B cell (primary cell): ENCODE data around the gene OR2T2. TPM values are rescaled to one million over a fixed set of nuclear protein-coding genes. Genes with fewer than 3 reads are reported as not detected.
"Not testable (repeated sequence)": the region's sequence is repeated elsewhere in the genome, so short reads cannot be mapped to it uniquely, and the experiment has no call there.

Source experiments
- ATAC-seq: fragments of 200-7000 bp; cut with Tn5 transposase; one replicate; pipeline ENCODE4 v1.10.0; 2021; ENCODE audit warnings: low read depth, mild to moderate bottlenecking, moderate number of reproducible peaks, moderate library complexity
- CTCF ChIA-PET: fragments of 350-600 bp; sonication (Branson Sonifier 250); formaldehyde crosslinking; loops from one replicate; lab custom pipeline; 2021; ENCODE audit warnings: antibody characterized with exemption, inconsistent platforms; lab: Charles Lee
- POLR2A ChIA-PET: fragments of 350-600 bp; sonication (Branson Sonifier 250); formaldehyde crosslinking; loops from one replicate; lab custom pipeline; 2021; ENCODE audit warnings: antibody characterized with exemption; lab: Charles Lee
- DNase-seq: peaks from one replicate; pipeline ENCODE4 v3.0.0; 2013
- H2AFZ ChIP-seq: 2 replicates; pipeline ENCODE4 v1.6.1; 2012; ENCODE audit warnings: mild to moderate bottlenecking, low read depth, low read length; ENCODE audit not compliant: insufficient read depth, poor library complexity, severe bottlenecking
- H3K27ac ChIP-seq, 2 donors: 1 replicate in 1 of 2; 2 replicates in 1 of 2; pipeline ENCODE4 v1.5.1; 2012 to 2013; ENCODE audit warnings: low read length in 2 of 2, mild to moderate bottlenecking in 2 of 2, moderate library complexity in 1 of 2
- H3K27me3 ChIP-seq, 4 experiments: fragments of 200-600 bp in 1 of 4; sonication (generic) in 1 of 4; replicated peaks in 1 of 4; 1 replicate in 2 of 4; 2 replicates in 2 of 4; pipeline versions ENCODE4 v1.6.1 to v1.7.0; 2013 to 2016; ENCODE audit warnings: low read length in 3 of 4, mild to moderate bottlenecking in 2 of 4, mixed read lengths in 1 of 4, moderate library complexity in 1 of 4; ENCODE audit not compliant: insufficient read depth in 4 of 4, control insufficient read depth in 3 of 4; ENCODE audit errors: control extremely low read depth in 1 of 4
- H3K36me3 ChIP-seq, 2 experiments: replicated peaks in 1 of 2; 1 replicate in 1 of 2; 2 replicates in 1 of 2; pipeline versions ENCODE4 v1.6.1 to v1.7.1; 2013; ENCODE audit warnings: low read length in 1 of 2; ENCODE audit not compliant: insufficient read depth in 2 of 2, control insufficient read depth in 1 of 2; ENCODE audit errors: control extremely low read depth in 1 of 2, extremely low read depth in 1 of 2
- H3K4me1 ChIP-seq, 2 donors: fragments of 200-600 bp in 1 of 2; sonication (generic) in 1 of 2; 1 replicate in 1 of 2; 2 replicates in 1 of 2; pipeline versions ENCODE4 v1.5.1 to v1.6.1; 2013 to 2017; ENCODE audit warnings: low read length in 2 of 2; ENCODE audit not compliant: control insufficient read depth in 2 of 2, insufficient read depth in 2 of 2
- H3K4me2 ChIP-seq: replicated peaks from 2 replicates; pipeline ENCODE3; 2012; ENCODE audit warnings: mild to moderate bottlenecking, low read depth, low read length; ENCODE audit not compliant: poor library complexity, severe bottlenecking
- H3K4me3 ChIP-seq, 5 experiments: fragments of 200-600 bp in 1 of 5; sonication (generic) in 1 of 5; 1 replicate in 3 of 5; 2 replicates in 2 of 5; pipeline versions ENCODE4 v1.5.1 to v1.7.0; 2011 to 2016; ENCODE audit warnings: low read length in 4 of 5, mild to moderate bottlenecking in 4 of 5, low read depth in 2 of 5, control low read depth in 1 of 5, moderate library complexity in 1 of 5; ENCODE audit not compliant: insufficient read depth in 1 of 5; ENCODE audit errors: control extremely low read depth in 1 of 5, extremely low read depth in 1 of 5
- H3K79me2 ChIP-seq: fragments of 200-600 bp; sonication (generic); one replicate; pipeline ENCODE4 v1.6.0; 2016; ENCODE audit warnings: low read length; ENCODE audit not compliant: control insufficient read depth, insufficient read depth
- H3K9ac ChIP-seq: fragments of 200-600 bp; sonication (generic); 2 replicates; pipeline ENCODE4 v1.6.1; 2017; ENCODE audit warnings: mild to moderate bottlenecking, low read length, moderate library complexity
- H3K9me3 ChIP-seq, 3 donors: one replicate each; pipeline versions ENCODE4 v1.6.1 to v1.7.1; 2013; ENCODE audit warnings: low read length in 2 of 3; ENCODE audit not compliant: control insufficient read depth in 2 of 3, insufficient read depth in 1 of 3; ENCODE audit errors: control extremely low read depth in 1 of 3
- H4K20me1 ChIP-seq: 2 replicates; pipeline ENCODE4 v1.6.0; 2012; ENCODE audit warnings: mild to moderate bottlenecking, low read length; ENCODE audit not compliant: insufficient read depth, control insufficient read depth, poor library complexity, severe bottlenecking
- H3K27ac Mint-ChIP-seq: one replicate; pipeline ENCODE4 v1.8.0; 2021; ENCODE audit warnings: mixed read lengths
- H3K27me3 Mint-ChIP-seq: one replicate; pipeline ENCODE4 v1.8.0; 2021; ENCODE audit warnings: mixed read lengths
- H3K4me1 Mint-ChIP-seq: one replicate; pipeline ENCODE4 v1.8.0; 2021; ENCODE audit warnings: mixed read lengths
- H3K4me3 Mint-ChIP-seq: one replicate; pipeline ENCODE4 v1.8.0; 2021; ENCODE audit warnings: mixed read lengths
- H3K9me3 Mint-ChIP-seq: one replicate; pipeline ENCODE4 v1.8.0; 2022; ENCODE audit warnings: mixed read lengths; ENCODE audit not compliant: insufficient read depth
- EZH2 ChIP-seq: IDR thresholded peaks from 2 replicates; pipeline ENCODE4 v1.6.1; 2012; ENCODE audit warnings: borderline replicate concordance, low read depth, mild to moderate bottlenecking, moderate library complexity, low read length; ENCODE audit not compliant: insufficient read depth, poor library complexity, severe bottlenecking
- WGBS: methylation state at CpG from one replicate; pipeline ENCODE4 v1.1.5; 2013; ENCODE audit warnings: missing lambda C conversion rate; ENCODE audit not compliant: insufficient coverage; 5-methylcytosine and 5-hydroxymethylcytosine counted together
- intact Hi-C: fragments of 100-400 bp; cut with micrococcal nuclease; formaldehyde crosslinking; loops from one replicate; pipeline ENCODE4 v1.10.0; 2022
- polyA plus RNA-seq: library from polyadenylated mRNA; depleted of rRNA; stranded (reverse); fragments of >200 nt; gene quantifications from 2 replicates; pipeline ENCODE4 v1.2.3, GENCODE V29; 2012
- total RNA-seq, 2 donors: library from RNA; stranded (reverse); fragments of 120-200 nt in 1 of 2; gene quantifications; 1 replicate in 1 of 2; 2 replicates in 1 of 2; pipeline versions ENCODE4 v1.2.3 to v1.2.4, GENCODE V29; 2013 to 2022
- TF ChIP-seq, protein P1 (sequence below): fragments of 200-600 bp; IDR thresholded peaks from one replicate; pipeline ENCODE4 v1.8.0; 2022; ENCODE audit warnings: antibody characterized with exemption, mild to moderate bottlenecking

OR2T2 gene
- total and polyA plus RNA-seq, 2 donors (not counting 1 experiment from before 2014, with no cell fraction given) = 0.48 to 3.9 TPM

DNA sequence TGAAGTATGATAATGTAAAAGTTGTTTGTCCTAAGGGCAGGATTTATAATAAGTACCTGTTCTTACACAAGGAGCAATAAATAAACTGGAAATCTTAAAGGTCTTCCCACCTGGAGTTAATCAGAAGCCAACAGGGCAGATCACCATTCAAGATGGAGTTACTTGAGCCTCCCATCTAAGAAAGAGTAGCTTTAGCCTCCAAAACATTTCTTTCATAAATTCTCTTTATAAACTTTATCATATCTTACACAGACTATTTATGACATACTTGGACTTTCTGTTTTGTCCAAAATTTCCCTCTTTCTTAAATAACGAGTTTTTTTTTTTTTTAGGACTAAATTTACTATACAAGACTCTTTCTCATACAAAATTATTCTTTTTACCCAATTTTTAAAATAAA lies 24.1 kb upstream of the OR2T2 start:
- WGBS = no CpG with 5 or more reads among the region's 1 CpG

GRCh38 chr1:248427526-248428191 lies 17.8 kb upstream of the OR2T2 start:
- H4K20me1 ChIP-seq, H3K79me2 ChIP-seq, H3K9ac ChIP-seq, ATAC-seq, H3K27me3 Mint-ChIP-seq, H3K4me3 Mint-ChIP-seq, DNase-seq, H3K9me3 Mint-ChIP-seq, intact Hi-C loops, H3K27me3 ChIP-seq, H3K36me3 ChIP-seq, H3K4me3 ChIP-seq, H3K9me3 ChIP-seq, H3K4me2 ChIP-seq, CTCF ChIA-PET, POLR2A ChIA-PET: not testable (repeated sequence)
- peak overlapping the region; percentile 50 to 86 for H3K27ac ChIP-seq
- Mint-ChIP-seq H3K4me1 (peaks cover 31% of the 10 kb centered on the region), H3K27ac (peak overlapping the region; percentile 87)
- peak overlapping the region; percentile 1 for H2AFZ ChIP-seq
- H3K4me1 ChIP-seq = peaks cover 12 to 18% of the 10 kb centered on the region in 2 donors
- 95% methylated on average over 2 of the region's 3 CpGs for WGBS

More for the DNA sequence above, 24.1 kb upstream of the OR2T2 start:
- ChIA-PET POLR2A (no interaction called here), CTCF (no interaction called here)
- TF ChIP-seq, protein P1, sequence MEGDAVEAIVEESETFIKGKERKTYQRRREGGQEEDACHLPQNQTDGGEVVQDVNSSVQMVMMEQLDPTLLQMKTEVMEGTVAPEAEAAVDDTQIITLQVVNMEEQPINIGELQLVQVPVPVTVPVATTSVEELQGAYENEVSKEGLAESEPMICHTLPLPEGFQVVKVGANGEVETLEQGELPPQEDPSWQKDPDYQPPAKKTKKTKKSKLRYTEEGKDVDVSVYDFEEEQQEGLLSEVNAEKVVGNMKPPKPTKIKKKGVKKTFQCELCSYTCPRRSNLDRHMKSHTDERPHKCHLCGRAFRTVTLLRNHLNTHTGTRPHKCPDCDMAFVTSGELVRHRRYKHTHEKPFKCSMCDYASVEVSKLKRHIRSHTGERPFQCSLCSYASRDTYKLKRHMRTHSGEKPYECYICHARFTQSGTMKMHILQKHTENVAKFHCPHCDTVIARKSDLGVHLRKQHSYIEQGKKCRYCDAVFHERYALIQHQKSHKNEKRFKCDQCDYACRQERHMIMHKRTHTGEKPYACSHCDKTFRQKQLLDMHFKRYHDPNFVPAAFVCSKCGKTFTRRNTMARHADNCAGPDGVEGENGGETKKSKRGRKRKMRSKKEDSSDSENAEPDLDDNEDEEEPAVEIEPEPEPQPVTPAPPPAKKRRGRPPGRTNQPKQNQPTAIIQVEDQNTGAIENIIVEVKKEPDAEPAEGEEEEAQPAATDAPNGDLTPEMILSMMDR = no peak
- TF ChIP-seq EZH2 = no peak
- peak; percentile 21 for DNase-seq
- peaks cover 12% of the 10 kb centered on the region for H3K9me3 Mint-ChIP-seq
- Histone ChIP-seq H3K9me3 (peaks cover 2 to 25% (median 9%) of the 10 kb centered on the region in 3 donors), H3K4me3 (no peak overlapping the region), H3K4me1 (peaks cover 2 to 3% of the 10 kb centered on the region in 2 donors), H3K36me3 (no peaks in the 10 kb centered on the region), H3K9ac (no peak overlapping the region), H3K4me2 (no peak overlapping the region), H3K79me2 (no peaks in the 10 kb centered on the region), H3K27ac (no peak overlapping the region), H4K20me1 (no peaks in the 10 kb centered on the region), H3K27me3 (no peaks in the 10 kb centered on the region), H2AFZ (no peak overlapping the region)
- peaks cover 4% of the 10 kb centered on the region for H3K4me1 Mint-ChIP-seq
- intact Hi-C loops = no loop called here
- no peak overlapping the region for H3K4me3 Mint-ChIP-seq
- no peak overlapping the region for H3K27ac Mint-ChIP-seq
- H3K27me3 Mint-ChIP-seq = no peaks in the 10 kb centered on the region
- no peak for ATAC-seq

GRCh38 chr1:248428192-248428533 lies 17.3 kb upstream of the OR2T2 start:
- H3K4me1 ChIP-seq = peaks cover 12 to 19% of the 10 kb centered on the region in 2 donors
- H3K9me3 ChIP-seq, H4K20me1 ChIP-seq, intact Hi-C loops, H3K79me2 ChIP-seq, H3K4me2 ChIP-seq, POLR2A ChIA-PET, H3K27me3 Mint-ChIP-seq, H3K9ac ChIP-seq, H3K27me3 ChIP-seq, H3K4me3 Mint-ChIP-seq, H3K36me3 ChIP-seq, H3K9me3 Mint-ChIP-seq, CTCF ChIA-PET, H3K4me3 ChIP-seq: not testable (repeated sequence)
- DNase-seq = peak; percentile 65
- H3K27ac ChIP-seq = peak overlapping the region; percentile 50 to 86
- Mint-ChIP-seq H3K27ac (peak overlapping the region; percentile 87), H3K4me1 (peaks cover 32% of the 10 kb centered on the region)
- WGBS = no CpG with 5 or more reads among the region's 3 CpGs
- ATAC-seq = peak; percentile 79
- peak overlapping the region; percentile 1 for H2AFZ ChIP-seq
